Measurements from ENCODE around the gene SORBS2.
"Not testable (repeated sequence)": the region's sequence is repeated elsewhere in the genome, so short reads cannot be mapped to it uniquely, and the experiment has no call there.

SORBS2 gene

DNA sequence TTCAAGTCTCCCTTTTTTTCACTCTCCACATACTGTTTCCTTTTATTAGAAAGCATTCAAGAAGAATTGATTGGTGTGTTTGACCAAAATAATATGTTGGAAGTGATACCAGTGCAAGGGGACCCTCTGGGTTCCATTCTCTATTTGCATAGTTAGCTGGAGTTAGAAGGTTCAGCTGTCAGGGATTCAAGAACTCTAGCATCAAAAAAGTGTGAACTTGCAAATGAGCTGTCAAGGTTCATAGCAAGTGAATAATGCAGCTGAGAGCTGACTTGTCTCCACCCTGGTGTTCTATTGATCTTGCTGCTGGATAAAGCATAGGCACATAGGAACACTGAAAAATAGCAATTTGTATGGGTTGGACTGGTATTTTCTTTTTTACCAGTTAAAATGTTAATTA is 73.2 kb downstream of the SORBS2 start:
- no peak for DNase-seq (ENCODE audit: low read depth)

DNA sequence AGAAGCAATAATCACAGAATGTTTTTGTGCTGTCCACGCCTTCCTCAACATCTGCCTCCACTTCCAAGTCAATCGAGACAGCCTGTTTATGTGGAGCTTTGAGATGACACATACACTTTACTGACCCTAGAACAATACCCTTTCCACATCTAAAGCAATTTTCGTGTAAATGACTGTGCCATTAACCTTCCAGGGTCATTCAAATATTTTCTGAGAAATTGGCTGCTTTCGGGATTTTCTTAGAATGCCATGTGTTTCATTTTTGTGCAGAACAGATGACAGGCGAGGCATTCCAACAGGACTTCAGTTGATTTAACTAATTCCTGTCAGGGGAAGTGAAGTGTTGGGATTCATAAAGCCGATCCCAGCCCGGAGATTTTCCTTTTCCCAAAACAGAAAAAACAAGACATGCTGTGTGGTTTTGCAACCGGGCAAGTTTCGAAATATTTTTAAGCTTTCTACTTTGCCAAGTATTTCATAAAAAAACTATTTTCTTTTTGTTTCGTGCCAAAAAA is 73.9 kb downstream of the SORBS2 start:
- DNase-seq (ENCODE audit: low read depth) = peak; percentile 79

DNA sequence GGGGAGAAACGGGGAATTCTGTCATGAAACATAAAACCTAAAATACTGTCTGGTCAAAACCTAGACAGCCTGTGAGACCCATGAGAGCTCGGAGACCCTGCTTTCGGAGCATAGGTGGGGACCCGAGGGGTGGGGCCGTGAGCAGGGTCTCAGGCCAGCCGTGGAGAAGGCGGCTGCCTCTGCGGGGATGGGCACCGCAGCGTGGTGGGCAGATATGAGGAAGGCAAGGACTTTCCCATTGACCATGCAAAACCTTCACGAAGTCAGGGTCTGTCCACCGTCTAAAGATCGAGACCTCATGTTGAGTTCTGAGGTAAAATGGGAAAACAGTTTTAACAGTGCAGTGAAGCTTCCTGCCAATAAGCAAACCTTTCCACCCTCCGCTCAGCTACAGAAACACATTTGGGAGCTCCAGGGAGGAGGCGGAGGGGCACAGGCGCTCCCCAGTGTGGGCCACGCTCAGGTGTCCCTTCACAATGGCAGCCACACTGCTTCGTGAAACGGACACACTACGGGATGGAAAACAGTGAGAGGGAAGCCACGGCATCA is 74.4 kb downstream of the SORBS2 start:
- DNase-seq (ENCODE audit: low read depth) = no peak

DNA sequence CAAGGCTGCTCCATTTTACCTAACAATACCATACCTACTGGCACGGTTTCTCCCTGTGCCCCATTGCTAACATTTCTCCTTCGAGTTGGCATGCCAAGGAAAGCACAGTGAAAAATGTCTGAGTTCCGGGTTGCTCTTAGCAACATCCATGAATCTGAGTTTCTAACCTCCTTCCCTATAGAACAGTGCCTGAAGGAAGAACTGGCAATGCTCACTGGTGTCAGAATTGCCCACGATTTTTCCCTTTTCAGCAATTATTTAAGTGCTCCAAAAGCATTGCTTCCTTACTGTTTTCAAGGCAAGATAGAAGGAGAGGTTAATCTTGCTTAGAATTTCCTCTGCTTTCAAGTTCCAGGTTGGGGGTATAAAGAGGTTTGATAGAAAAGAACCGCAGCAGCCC is 75.1 kb downstream of the SORBS2 start:
- no peak for DNase-seq (ENCODE audit: low read depth)

DNA sequence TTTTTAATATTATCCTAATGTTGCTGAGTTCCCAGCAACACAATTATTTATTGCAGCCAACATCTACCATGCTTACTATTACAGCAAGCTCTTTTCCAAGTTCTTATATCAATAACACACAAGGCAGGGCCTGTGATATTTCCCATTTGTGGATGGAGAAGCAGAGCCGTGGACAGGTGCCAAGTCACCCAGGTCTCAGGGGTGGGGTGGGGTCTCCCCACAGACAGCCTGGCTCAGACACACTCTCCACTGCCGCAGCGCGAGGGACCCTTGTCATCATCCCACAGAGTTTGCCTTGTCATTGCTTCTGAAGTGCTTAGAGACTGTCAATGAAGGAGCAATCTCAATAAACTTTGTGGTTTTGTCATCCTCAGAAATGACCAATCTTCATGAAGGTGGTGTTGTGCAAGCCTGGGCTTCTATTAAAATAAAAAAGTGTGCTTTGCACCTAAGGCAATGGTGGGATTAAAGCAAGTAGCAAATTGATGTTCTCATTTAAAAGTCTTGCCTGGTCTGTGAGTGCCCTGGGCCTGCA is 76.1 kb downstream of the SORBS2 start:
- DNase-seq (ENCODE audit: low read depth) = no peak

DNA sequence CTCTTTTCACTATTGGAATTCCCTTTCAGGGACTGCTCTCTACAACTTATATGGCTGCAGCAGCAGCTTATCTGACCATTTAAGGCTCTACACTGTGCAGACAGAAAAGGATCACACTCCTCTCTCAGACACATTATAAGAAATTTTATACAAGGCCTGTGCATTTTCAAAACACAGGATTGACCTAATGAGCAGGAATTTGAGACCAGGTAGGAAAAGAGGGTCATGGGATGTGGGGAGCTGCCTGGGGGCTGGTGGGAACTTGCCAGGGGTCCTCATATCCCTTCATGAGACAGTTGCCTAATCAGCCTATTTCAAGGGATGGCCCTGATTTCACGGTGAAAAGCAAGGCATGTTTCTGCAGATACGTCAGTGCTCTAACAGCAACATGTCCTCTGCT is 77.1 kb downstream of the SORBS2 start:
- no peak for DNase-seq (ENCODE audit: low read depth)

DNA sequence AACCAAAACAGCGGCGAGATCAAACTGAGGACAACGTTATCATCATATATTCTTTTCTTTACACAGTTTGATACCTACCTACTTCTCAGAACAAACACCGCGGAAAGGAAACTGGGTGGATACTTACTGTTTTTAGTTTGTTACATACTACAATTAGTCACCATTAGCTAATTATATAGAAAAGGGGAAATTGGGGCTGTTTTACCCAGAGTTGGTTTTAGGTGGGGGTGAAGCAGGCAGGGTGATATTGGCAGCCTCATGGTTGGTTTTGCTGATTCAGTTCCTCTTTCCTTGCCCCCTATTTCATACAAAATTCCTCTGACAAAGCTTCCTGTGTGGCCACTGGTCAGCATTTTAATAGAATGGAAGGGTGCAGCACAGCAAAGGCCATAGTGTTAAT is 77.8 kb downstream of the SORBS2 start:
- DNase-seq (ENCODE audit: low read depth) = no peak

DNA sequence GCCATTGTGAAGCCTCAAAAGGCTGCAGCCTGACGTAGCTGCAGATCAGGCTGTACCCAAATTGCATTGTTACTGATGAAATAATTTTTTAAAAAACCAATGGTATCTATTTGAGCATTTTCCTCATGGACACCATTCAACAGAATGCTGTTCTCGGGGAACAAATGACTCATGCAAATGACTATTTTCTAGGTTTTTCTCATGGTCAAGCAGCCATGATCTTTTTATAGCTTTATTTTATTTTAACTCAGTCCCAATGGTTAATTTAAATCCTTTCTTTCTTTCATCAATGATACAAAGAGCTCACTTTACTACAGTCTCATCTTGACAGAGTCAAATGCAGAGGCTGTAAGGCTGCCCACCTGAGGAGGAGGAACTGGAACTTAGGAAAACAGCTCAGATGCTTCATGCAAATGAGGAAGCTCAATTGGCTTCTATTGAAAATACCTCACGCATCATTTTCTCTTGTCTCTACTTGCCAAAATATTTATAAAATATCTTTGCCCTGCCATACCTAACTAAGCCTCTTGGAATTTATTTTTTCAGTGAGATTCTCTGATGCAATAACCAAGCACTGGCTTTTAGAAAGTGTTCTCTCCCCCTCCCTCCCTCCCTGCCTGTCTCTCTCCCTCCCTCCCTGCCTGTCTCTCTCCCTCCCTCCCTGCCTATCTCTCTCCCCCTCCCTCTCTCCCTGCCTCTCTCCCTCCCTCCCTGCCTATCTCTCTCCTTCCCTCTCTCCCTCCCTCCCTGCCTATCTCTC is 81.0 kb downstream of the SORBS2 start:
- peak; percentile 85 for DNase-seq (ENCODE audit: low read depth)

DNA sequence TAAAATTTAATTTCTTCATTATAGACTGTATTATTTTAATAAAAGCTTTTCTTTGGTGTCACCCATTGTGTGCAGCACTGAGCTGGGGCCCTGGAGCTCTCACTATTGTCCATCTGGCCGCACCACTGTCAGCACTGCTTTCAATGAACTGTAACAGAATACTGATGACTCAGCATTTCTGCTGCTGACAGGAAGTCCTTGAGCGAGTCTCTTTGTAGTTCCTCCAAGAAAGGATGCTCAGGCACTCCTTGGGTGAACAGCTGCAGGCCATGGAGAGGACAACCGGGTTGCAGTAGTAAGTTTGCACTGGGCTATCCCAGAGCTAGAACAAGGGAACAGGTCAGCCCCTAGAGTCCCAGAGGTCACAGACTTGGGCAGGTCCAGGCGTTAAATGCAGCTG is 81.6 kb downstream of the SORBS2 start:
- peak; percentile 34 for DNase-seq (ENCODE audit: low read depth)

DNA sequence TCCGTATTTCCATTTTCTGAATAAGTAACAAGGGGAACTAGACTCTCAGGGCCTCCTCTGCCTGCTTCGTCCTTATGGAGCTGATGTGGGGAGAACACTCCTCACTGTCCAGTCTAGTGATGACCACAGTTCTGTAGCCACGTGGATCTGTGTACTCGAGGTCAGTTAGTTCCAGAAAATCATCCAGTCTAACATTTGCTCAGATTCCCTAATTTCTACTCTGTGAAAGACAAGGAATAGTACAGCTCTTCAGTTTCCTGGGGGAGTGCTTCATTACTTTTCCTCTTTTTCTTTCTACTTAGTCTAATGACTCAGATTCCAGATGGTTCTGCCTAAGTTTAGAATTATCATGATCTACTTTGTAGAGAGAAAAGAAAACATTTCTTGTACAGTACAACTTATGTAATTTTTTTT is 82.6 kb downstream of the SORBS2 start:
- DNase-seq (ENCODE audit: low read depth) = peak; percentile 71

DNA sequence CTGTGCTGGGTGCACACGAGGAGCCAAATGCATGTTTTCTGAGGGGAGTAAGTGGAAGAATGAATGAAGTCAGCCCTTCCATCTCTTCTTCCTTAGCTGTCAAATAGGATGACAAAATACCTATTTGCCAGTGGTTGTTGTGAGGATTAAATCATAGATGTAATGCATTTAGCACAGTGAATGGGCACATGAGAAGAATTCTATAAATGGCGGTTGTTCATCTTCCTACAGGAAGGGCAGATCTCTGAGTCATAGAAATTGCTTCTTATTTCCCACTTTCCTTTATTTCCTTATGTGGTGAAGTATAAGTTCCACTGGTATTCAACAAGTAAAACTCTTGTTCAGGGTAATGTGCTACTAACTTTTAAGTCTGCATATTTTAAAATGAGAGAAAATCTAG is 83.1 kb downstream of the SORBS2 start:
- no peak for DNase-seq (ENCODE audit: low read depth)

DNA sequence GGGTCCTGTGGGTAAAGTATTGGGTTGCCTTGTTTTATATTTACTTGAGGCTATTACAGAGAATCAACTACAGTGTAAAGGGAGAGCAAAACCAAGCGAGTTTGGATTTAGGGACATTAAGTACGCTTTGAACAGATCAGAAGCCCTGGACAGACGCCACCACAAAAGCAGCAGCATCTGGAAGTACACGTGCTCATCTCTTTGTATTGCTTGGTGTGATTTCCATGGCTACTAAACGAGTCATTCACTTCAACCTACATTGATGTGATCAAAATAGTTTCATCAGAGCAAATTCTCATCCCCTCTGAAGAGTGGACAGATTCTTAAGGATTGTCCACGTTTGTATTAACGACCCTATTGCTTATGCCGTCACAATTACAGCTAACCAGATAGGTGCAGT is 85.1 kb downstream of the SORBS2 start:
- peak; percentile 43 for DNase-seq (ENCODE audit: low read depth)

DNA sequence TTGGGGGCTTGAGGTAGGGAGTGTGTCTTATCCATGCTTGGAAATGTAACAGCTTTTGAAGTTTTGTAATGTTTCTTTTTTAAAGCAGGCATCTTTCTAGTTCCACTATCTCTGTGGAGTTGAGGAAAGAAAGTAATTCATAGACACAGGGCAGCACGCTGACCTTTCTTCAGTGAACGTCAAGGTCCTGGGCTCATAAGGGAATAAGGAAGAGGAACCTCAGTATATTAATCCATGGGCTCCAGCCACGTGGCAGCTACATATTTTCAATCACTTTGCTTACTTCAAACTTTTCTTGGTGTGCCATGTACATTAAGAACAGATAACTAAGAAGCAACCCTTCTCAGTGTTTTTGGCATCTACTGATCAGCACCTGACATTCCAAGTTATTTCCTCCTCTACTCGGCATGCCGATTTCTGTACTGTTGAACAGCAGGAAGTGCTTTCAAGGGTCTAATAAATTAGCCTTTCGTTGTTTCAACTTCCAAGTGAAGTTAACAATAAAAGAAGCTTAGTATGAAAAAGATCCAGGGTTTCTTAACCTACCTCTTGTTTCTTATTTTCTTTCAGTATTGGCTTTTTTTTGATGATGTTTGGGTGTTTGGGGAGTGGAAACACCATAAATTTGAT is 88.2 kb downstream of the SORBS2 start:
- DNase-seq (ENCODE audit: low read depth) = no peak

DNA sequence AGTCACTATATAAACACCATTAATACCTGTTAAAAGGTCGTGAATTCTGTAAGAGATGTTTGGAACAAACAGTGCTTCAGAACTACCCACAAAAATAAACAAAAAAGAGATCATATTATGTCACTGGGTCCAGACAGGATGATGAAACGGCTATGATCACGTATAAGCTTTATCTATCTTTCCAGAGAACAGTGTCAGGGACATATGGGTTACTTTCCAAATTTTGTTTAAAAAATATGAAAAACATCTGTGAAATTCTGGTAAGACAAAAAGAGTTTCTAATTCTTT is 90.0 kb downstream of the SORBS2 start:
- DNase-seq (ENCODE audit: low read depth) = peak; percentile 81

DNA sequence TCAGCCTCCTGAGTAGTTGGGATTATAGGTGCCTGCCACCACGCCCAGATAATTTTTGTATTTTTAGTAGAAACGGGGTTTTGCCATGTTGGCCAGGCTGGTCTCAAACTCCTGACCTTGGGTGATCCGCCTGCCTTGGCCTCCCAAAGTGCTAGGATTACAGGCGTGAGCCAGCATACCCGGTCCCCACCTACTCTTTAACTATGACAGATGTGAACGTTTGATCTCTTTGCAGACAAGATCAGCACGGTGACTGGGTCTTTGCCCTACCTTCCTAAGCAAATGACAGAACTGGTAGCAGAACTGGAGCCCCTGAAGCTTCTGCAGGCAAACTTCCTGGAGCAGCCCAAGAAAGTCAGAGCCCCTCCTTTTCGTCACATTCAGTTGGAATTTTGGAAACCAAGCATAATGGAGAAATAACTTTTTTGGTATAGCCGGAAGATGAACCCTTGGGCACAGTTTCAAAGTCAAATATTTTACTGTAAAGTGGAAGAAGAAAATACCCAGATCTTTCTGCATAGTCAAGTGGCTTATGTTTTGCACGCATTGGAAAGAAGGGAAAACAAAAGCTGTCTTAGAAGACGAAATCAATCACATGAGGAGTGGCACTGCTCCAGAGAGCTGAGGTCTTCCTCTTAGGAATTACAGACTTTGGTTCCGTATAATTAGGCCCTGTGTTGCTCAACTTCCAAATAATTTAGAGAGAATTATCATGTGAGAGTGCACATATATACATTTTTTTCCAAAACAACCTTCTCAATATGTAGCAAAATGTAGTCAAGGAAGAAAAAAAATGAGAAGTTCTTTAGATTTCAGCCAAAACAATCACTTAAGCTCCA is 90.6 kb downstream of the SORBS2 start:
- DNase-seq (ENCODE audit: low read depth) = peak; percentile 76

DNA sequence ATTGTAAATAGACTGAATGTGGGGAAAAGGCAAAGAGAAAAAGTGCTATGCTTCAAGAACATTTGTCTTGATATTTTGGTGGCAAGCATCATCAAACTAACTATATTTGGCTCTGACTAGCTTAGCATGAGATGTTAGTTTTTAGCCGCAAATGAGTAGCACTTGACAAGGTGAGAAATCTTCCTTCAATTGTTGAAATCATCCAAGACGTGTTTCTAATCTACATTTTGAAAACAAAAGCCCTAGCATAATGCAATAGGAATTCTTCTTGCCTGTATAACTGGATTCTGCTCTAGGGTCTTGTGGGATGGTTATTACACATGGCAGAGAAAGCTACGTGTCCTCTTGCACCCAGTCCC is 92.5 kb downstream of the SORBS2 start:
- DNase-seq (ENCODE audit: low read depth) = no peak

DNA sequence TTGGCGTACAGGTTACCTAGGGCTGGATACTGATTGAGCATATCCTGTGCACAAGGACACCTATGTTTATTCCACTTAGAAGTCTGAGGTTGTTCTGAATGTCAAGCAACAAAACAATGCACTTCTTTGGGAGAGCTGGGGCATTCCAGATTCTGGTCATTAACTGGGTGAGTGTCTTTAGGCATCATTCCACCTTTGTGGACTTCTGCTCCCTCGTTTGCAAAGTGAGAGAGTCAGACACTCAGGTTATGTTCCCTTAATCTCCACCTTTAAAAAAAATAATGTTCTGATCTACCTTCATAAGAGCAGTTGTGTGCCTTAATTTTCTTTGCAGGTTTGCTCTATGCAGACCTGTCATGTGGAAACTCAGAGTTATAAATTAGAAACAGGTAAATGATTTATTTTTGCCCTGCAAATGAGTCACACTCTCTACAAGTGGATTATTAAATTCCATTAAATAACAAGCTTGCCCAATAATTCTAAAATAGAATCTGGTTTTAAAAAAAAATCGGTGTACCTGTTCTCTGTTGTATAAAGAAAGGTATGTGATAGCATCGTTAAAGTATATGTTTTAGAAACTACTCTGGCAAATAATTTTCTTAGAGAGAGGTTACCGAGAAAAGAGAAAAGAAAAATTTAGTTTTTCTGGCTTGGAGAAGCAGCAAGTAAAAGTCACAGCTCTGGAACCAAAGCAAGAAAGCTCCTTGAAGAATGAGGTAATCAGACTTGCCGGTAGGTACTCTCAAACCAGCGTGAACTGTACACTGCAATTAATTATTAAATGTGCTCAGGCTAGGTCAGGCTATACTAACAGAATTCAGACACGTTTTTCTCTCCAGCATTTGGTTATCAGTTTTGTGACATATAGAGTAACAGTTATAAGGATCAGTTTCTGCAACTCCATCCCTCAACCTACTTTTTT is 93.2 kb downstream of the SORBS2 start:
- no peak for DNase-seq (ENCODE audit: low read depth)

DNA sequence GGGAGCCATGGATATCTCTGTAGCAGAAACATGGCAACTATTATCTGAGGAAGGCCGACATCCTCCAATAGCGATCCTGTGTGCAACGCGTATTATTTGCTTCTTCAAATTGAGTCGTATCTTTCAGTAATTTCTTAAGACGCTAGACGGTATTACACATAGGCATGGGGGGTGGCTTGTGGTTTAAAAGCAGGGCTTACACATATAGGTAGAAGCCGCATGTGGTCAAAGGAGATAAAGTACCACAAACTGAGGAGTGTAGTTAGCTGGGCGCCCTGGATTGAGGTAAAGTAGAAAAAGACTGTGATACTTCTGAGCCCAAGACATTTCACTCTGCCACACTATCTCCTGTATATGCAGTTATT is 94.6 kb downstream of the SORBS2 start:
- no peak for DNase-seq (ENCODE audit: low read depth)

DNA sequence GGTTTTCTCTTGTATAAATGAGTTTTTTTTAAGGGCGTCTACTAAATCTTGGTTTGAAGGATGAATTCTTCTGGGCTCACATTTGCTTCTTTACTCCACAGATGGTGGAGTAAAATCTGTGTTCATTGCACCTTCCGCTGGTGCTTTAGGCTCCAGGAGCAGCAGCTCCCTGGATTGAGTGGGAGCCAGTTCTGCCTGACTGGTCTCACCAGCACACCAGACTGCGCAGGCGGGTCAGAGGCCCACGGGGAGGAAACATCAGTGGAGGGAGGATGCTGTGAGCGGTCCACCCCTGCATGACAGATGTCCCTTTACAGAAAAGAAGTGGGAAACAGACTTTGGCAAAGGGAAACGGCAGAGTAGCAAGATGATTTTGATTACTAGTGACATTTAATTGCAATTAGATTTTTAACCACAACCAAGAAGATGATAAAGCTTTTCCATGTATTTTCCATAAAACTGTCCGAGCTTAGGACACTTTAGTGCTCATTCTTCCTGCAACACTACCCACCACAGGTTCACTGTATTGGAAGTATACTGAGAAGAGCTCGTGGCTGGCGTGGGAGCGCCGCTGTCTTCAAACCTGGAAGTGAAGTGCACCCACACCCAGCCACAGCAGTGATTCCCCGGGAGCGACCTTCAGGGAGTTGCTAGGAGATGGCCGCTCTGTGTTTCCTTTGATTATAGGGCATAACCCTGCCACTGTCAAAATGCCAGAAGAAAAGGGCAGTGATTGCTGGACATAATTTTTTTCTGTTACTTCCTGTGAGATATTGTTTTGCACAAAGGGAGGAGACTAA is 95.2 kb downstream of the SORBS2 start:
- DNase-seq (ENCODE audit: low read depth) = no peak

DNA sequence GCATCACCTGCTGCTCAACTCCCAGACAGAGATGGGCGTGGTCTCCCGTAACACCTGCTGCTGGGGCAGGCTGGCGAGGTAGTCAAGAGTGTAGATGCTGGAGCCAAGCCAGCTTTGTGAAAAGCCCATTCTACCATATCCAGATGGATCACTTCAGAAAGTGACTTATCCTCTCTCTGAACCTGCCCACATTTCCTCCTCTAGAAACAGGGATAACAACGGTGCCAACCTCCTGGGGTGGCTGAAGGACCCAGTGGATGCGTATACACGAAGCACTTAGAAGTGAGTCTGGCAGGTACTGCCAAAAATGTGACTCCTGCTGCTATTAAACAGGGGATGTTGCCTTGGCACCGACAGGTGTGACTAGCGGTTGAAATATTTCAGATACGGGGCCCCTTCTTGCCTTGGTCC is 95.8 kb downstream of the SORBS2 start:
- no peak for DNase-seq (ENCODE audit: low read depth)

DNA sequence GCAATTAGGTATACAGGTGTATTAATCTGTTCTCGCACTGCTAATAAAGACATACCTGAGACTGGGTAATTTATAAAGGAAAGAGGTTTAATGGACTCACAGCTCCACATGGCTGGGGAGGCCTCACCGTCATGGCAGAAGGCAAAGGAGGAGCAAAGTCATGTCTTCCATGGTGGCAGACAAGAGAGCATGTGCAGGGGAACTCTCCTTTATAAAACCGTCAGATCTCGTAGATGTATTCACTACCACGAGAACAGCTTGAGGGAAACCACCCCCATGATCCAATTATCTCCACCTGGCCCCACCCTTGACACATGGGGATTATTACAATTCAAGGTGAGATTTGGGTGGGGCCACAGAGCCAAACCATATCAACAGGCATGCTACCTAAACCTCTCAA is 97.5 kb downstream of the SORBS2 start:
- DNase-seq (ENCODE audit: low read depth) = not testable (repeated sequence)

All from amniotic epithelial cell (primary cell).